Suppressor macrophage treated with lipopolysaccharide for 1 hour (primary cell): ENCODE measurements around the gene NFKB1.

Experiments used
- DNase-seq, 3 donors: peaks; one replicate each; pipeline ENCODE4 v3.0.0-alpha.2; 2020 to 2022

The NFKB1 gene

DNA sequence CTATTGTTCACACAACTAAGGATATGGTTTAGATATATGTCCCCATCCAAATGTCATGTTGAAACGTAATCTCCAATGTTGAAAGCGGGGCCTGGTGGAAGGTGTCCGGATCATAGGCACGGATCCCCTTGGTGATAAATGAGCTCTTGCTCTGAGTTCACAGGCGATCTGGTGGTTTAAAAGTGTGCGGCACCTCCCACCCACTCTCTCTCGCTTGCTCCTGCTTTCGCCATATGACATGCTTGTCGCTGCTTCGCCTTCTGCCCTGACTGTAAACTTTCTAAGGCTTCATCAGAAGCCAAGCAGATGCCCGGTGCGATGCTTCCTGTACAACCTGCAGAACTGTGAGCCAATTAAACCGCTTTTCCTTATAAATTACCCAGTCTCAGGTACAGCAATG, 128.5 kb downstream of the NFKB1 start:
- DNase-seq: no peak

GRCh38 chr4:102631616-102632015, 130.5 kb downstream of the NFKB1 start:
- DNase-seq: no peak

DNA sequence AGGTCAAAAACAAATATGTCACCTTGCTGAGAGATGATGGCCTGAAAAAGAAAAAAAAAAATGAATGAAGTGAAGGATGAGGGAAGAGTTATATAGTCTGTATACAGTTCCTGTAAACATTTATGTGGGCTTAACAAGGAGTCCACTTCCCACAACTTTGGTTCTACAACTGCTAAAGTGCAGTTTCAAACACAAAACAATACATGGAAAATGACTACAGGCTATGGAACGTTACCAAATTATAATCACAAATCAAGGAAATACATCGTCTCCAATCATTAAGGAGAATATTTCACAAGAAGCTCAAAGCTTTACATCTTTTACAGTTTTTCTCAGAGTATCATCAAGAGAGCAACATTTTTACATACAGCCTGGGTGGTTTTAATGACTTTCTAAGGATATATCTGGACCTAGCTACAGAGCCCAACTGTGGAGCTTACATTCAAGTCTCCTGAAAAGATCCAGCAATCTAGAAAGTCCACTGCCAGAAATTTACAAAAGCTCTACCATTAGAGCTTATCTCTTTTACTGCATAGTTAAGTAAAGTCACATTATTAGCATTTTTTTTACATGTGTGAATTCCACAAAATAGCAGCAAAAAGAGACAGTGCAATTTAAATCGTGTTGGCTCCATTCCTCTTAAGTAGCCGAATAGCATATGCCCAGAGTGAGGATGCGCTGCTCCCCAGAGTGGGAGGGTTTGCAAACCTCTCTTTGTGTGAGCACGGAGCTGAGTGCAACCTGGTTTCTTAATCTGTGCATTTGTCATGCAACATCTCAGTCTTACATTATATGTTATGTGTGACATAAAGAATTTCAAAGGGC, 131.3 kb downstream of the NFKB1 start:
- DNase-seq: no peak

GRCh38 chr4:102633100-102633499, 131.9 kb downstream of the NFKB1 start:
- DNase-seq: no peak

GRCh38 chr4:102637391-102637790, 136.2 kb downstream of the NFKB1 start:
- DNase-seq: peak in 2 of 3 donors; percentile 25 to 48

GRCh38 chr4:102638621-102639020, 137.5 kb downstream of the NFKB1 start:
- DNase-seq: no peak

DNA sequence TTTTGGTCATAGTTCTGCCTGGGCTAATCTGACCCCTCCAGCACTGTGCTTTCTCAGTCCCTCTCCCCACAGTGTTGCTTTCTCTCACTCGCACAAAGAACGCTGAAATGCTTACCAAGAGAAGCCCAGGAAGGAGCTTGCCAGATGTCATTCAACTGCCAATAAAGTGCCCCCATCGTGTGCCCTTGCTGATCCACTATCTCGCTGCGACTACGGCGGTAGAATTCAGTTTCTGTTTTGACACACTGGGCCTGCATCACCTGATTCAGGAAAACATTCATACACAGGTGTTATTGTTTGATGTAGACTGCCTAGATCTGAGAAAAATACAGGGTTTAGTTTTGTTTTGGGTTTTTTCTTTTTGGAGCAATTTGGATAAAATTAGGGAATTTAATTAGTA, 138.4 kb downstream of the NFKB1 start:
- DNase-seq: no peak

DNA sequence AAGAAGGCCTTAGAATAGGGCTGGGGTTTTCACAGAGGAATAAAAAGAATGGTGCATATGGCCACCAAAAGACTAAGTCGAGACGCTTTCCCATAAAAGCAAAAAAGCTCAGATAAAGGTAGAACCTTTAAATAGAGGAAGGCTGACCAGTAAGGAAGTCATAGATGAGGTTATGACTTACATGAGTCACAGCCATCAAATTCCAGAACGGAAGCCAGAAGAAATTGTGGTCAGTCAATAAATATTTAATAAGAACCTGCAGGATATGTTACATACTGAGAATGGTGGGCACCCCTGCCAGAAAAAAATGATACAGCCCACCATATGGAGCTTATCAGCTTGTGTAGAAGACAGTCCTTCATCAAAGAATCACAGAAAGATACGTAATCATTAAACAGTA, 139.5 kb downstream of the NFKB1 start:
- DNase-seq: no peak

GRCh38 chr4:102641793-102642192, 140.6 kb downstream of the NFKB1 start:
- no peak for DNase-seq

DNA sequence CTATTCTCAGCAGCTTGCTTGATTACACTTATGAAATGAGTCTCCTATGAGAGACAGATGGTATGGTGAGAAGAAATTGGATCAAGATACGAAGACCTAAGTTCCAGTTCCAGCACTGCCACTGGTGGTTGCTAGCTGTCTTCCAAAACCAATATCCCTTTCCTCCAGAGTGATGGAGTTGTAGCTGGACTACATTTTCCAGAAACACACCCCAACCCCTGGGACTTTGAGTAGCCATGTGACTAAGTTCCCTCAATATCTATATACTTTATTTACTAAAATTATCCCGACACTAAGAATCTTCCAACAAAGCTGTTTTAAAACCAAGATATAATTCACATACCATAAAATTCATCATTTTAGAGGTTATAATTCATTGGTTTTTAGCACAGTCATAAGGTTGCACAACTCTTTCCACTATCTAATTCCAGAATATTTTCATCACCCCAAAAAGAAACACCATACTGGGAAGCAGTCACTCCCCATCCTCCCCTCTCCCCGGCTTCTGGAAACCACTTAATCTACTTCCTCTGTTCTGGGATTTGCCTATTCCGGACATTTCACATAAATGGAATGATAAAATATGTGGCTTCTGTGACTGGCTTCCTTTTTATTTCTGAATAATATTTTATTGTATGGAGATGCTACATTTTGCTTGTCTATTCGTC, 141.6 kb downstream of the NFKB1 start:
- no peak for DNase-seq

GRCh38 chr4:102647117-102647516, 146.0 kb downstream of the NFKB1 start:
- DNase-seq: no peak

DNA sequence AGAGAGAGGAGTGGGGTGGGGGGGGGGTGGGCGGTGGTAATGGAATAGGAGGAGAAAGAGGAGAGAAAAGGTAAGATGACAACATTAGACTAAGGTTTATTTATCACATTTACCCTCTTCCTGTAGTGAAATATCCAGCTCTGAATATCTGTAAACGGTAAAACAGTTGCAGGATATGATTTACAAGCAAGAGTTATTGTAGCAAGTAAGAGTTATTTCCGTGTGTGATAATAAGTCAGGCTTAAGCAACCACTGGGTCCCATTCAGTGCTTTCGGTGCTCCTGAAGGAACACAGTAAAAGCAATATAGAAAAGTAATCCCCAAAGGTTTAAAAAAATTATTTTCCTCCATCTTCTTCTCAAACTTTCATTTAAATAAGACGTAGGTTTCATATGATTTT, 156.0 kb downstream of the NFKB1 start:
- DNase-seq: no peak

- DNase-seq: no peak
Measured at GRCh38 chr4:102663073-102663472, 161.9 kb downstream of the NFKB1 start.

GRCh38 chr4:102665527-102665926, 164.4 kb downstream of the NFKB1 start:
- DNase-seq: no peak
